ENCODE results near the gene HELQ. TPM values are rescaled to one million over a fixed set of nuclear protein-coding genes. Genes with fewer than 3 reads are reported as not detected.
A peak's percentile ranks its signal among the peaks of the same experiment; 100 is the strongest.

Gene HELQ
- total and polyA plus RNA-seq, 2 of the 4 experiments (the other 2 are of a cell fraction), result 8.8 to 9.1 TPM

- no peak overlapping the region for H3K27ac ChIP-seq (ENCODE audit: insufficient read depth, low read length)
- H2BK120ac ChIP-seq (ENCODE audit: low read depth, low read length), result no peak overlapping the region
- H4K20me1 ChIP-seq (ENCODE audit: insufficient read depth, low read length), result no peaks in the 10 kb centered on the region
- no peak overlapping the region for H3K14ac ChIP-seq (replicated peaks; ENCODE audit: low read depth, low read length)
- POLR2A ChIA-PET (ENCODE audit: unreplicated experiment), result no interaction called here
- TF ChIP-seq BHLHE40 (IDR thresholded peaks at IDR 0.05; ENCODE audit: low read depth, low read length) (no peak), RAD21 (IDR thresholded peaks at IDR 0.05; ENCODE audit: low read length) (peak; percentile 36; the same call in 1 of the 2 replicates), RCOR1 (IDR thresholded peaks at IDR 0.05; ENCODE audit: insufficient replicate concordance, low read length) (no peak), CHD1 (IDR thresholded peaks at IDR 0.05; ENCODE audit: low read depth, low read length) (no peak), CTCF (conservative IDR thresholded peaks at IDR 0.05; ENCODE audit: low read depth, low read length) (peak; percentile 47)
- H4K91ac ChIP-seq (ENCODE audit: insufficient read depth, low read depth, low read length), result no peak overlapping the region
- H3K4me2 ChIP-seq (ENCODE audit: low read depth, low read length), result no peak overlapping the region
- H2AK5ac ChIP-seq (ENCODE audit: low read depth, low read length), result no peak overlapping the region
- H2AFZ ChIP-seq (replicated peaks; ENCODE audit: low read length, poor library complexity), result no peak overlapping the region
- DNase-seq, result peak; percentile 34
- no peak overlapping the region for H4K5ac ChIP-seq (ENCODE audit: low read depth, low read length)
- no peak overlapping the region for H4K8ac ChIP-seq (ENCODE audit: low read depth in 2 of 2, low read length in 2 of 2)
- peak; percentile 84 for ATAC-seq (ENCODE audit: low read depth)
- H3K9ac ChIP-seq (ENCODE audit: low read depth, low read length), result no peak overlapping the region
- no peak overlapping the region for H2AK9ac ChIP-seq (replicated peaks; ENCODE audit: low read depth, low read length, poor library complexity)
- H2BK20ac ChIP-seq (ENCODE audit: low read depth, low read length), result no peak overlapping the region
- peaks cover 1% of the 10 kb centered on the region for H3K4me1 ChIP-seq (ENCODE audit: control insufficient read depth, insufficient read depth, low read length)
- CTCF ChIA-PET, result interaction anchor here (0.5 to 1.3 kb wide), 9 partner anchors 10 to 282 kb away, joined by 3 to 6 read pairs (median 3); partner anchors contain the start of genes HELQ and MRPS18C
- intact Hi-C loops (cut with micrococcal nuclease), result loop anchor here (1.0 kb wide), 2 partner anchors 93 to 278 kb away; partner anchors contain the start of gene HELQ
- BruUV-seq (replicated peaks), result no TSS peak
- no peaks in the 10 kb centered on the region for H3K79me1 ChIP-seq (ENCODE audit: low read depth in 1 of 2, low read length in 2 of 2)
- no peak overlapping the region for H2BK5ac ChIP-seq (ENCODE audit: low read depth, low read length, poor library complexity, severe bottlenecking)
- no CpG with 5 or more reads among the region's 9 CpGs for WGBS, 2 experiments (ENCODE audit: extremely low coverage in 2 of 2, insufficient read length in 1 of 2)
- 0 out of 2 replicates have a peak, but pooled peaks cover 2% of the 10 kb centered on the region for H3K9me1 ChIP-seq (ENCODE audit: insufficient read depth, low read length)
- no peak overlapping the region for H3K23ac ChIP-seq (ENCODE audit: low read depth, low read length)
- no peak overlapping the region for H3K4ac ChIP-seq (ENCODE audit: low read depth, low read length)
- no peaks in the 10 kb centered on the region for H3K9me3 ChIP-seq (ENCODE audit: control insufficient read depth, insufficient read depth, low read length)
- dilution Hi-C loops (cut with HindIII; ENCODE audit: low sequenced_read_pairs, unreplicated experiment), result no loop called here
- in situ Hi-C loops (cut with MboI; ENCODE audit: low sequenced_read_pairs), result loop anchor here (10.0 kb wide), 1 partner anchor 272 kb away; no protein-coding TSS in a partner anchor
- H3K27me3 ChIP-seq (ENCODE audit: control insufficient read depth, insufficient read depth, low read length), result peaks cover 14% of the 10 kb centered on the region
- no peak overlapping the region for H3K18ac ChIP-seq (ENCODE audit: low read depth, low read length)
- H3K36me3 ChIP-seq (ENCODE audit: control insufficient read depth, insufficient read depth, low read length), result no peaks in the 10 kb centered on the region
- H3K56ac ChIP-seq (ENCODE audit: extremely low read depth, insufficient read depth, low read length), result no peak overlapping the region
- no peak overlapping the region for H3K4me3 ChIP-seq (ENCODE audit: insufficient read depth, low read depth, low read length)
- no peak overlapping the region for H2BK15ac ChIP-seq (ENCODE audit: low read depth, low read length)
These were observed 92.9 kb downstream of the HELQ start for GRCh38 chr4:83362492-83363329.

Data from IMR-90 (cell line).